OCI-LY7 (cell line): ENCODE data around the gene TNFAIP8L3. TPM values are rescaled to one million over a fixed set of nuclear protein-coding genes. Genes with fewer than 3 reads are reported as not detected.

Experiments
- BruUV-seq: library from RNA; stranded (reverse); fragments of 400-500 nt; replicated peaks from 2 replicates; lab custom pipeline; 2021; lab: Mats Ljungman, UMichigan
- CTCF ChIA-PET: fragments of 300-600 bp; sonication (Branson Sonifier 250); formaldehyde crosslinking; loops from one replicate; lab custom pipeline; 2022; ENCODE audit warnings: antibody characterized with exemption; ENCODE audit not compliant: unreplicated experiment; lab: Charles Lee
- POLR2A ChIA-PET: fragments of 300-600 bp; sonication (Branson Sonifier 250); formaldehyde crosslinking; loops from one replicate; lab custom pipeline; 2022; ENCODE audit warnings: antibody characterized with exemption; lab: Charles Lee
- DNase-seq: peaks from one replicate; pipeline ENCODE4 v3.0.0-alpha.2; 2015; ENCODE audit warnings: low spot score
- H2AFZ ChIP-seq: fragments of 200-600 bp; sonication (generic), shearing (Covaris generic); 2 replicates; pipeline ENCODE4 v1.6.1; 2014; ENCODE audit warnings: mild to moderate bottlenecking, antibody characterized with exemption, low read length, moderate library complexity
- H3K27ac ChIP-seq: fragments of 200-600 bp; sonication (generic); 2 replicates; pipeline ENCODE4 v1.5.1; 2014; ENCODE audit warnings: mixed run types, low read depth, mild to moderate bottlenecking, moderate library complexity, low read length, inconsistent platforms; ENCODE audit not compliant: poor library complexity, severe bottlenecking
- H3K36me3 ChIP-seq: fragments of 200-600 bp; sonication (generic); 2 replicates; pipeline ENCODE4 v1.6.1; 2014; ENCODE audit warnings: mild to moderate bottlenecking, antibody characterized with exemption, low read length, moderate library complexity, mixed read lengths; ENCODE audit not compliant: insufficient read depth
- H3K4me1 ChIP-seq: fragments of 200-600 bp; sonication (generic); 2 replicates; pipeline ENCODE4 v1.5.1; 2014; ENCODE audit warnings: mild to moderate bottlenecking, low read length; ENCODE audit not compliant: insufficient read depth, poor library complexity, severe bottlenecking
- H3K4me2 ChIP-seq: fragments of 200-600 bp; sonication (generic); 2 replicates; pipeline ENCODE4 v1.6.1; 2014; ENCODE audit warnings: mild to moderate bottlenecking, low read length
- H3K4me3 ChIP-seq: fragments of 200-600 bp; sonication (generic); 2 replicates; pipeline ENCODE4 v1.5.1; 2014; ENCODE audit warnings: mild to moderate bottlenecking, low read depth, low read length; ENCODE audit not compliant: poor library complexity, severe bottlenecking
- H3K79me2 ChIP-seq: fragments of 200-600 bp; sonication (generic); 2 replicates; pipeline ENCODE4 v1.6.1; 2016; ENCODE audit warnings: low read depth, mild to moderate bottlenecking, low read length, moderate library complexity, mixed read lengths; ENCODE audit not compliant: insufficient read depth
- H3K9me2 ChIP-seq: fragments of 200-600 bp; sonication (generic); 2 replicates; pipeline ENCODE4 v1.6.1; 2016; ENCODE audit warnings: mild to moderate bottlenecking, low read length, mixed read lengths; ENCODE audit not compliant: insufficient read depth
- H3K9me3 ChIP-seq: fragments of 200-600 bp; sonication (generic); 2 replicates; pipeline ENCODE4 v1.6.1; 2014; ENCODE audit warnings: mild to moderate bottlenecking, mixed run types, low read length, mixed read lengths
- H4K20me1 ChIP-seq: fragments of 200-600 bp; sonication (generic); 2 replicates; pipeline ENCODE4 v1.6.1; 2014; ENCODE audit warnings: mild to moderate bottlenecking, antibody characterized with exemption, low read length, moderate library complexity, mixed read lengths; ENCODE audit not compliant: insufficient read depth
- EZH2phosphoT487 ChIP-seq: fragments of 200-600 bp; sonication (generic); IDR thresholded peaks from 2 replicates; pipeline ENCODE4 v1.6.1; 2018; ENCODE audit warnings: low read depth, borderline replicate concordance, mild to moderate bottlenecking, mixed run types, antibody characterized with exemption, low read length, moderate library complexity, mixed read lengths
- intact Hi-C: fragments of 100-400 bp; cut with micrococcal nuclease; formaldehyde crosslinking; loops from one replicate; pipeline ENCODE4 v1.10.0; 2022; ENCODE audit not compliant: unreplicated experiment
- total RNA-seq, 2 experiments: library from RNA; depleted of rRNA in 1 of 2; stranded (reverse); fragments of >200 nt in 1 of 2; shearing (Covaris generic) in 1 of 2; gene quantifications; 2 replicates each; pipeline ENCODE4 v1.2.3, GENCODE V29; 2014 to 2022
- TF ChIP-seq, protein P1 (sequence below): fragments of 200-600 bp; sonication (generic); conservative IDR thresholded peaks from 2 replicates; pipeline ENCODE4 v1.5.1; 2014; ENCODE audit warnings: mild to moderate bottlenecking, antibody characterized with exemption, low read length, moderate library complexity, mixed read lengths

Gene TNFAIP8L3
- total RNA-seq, 2 experiments from 2014 or later: not detected

DNA sequence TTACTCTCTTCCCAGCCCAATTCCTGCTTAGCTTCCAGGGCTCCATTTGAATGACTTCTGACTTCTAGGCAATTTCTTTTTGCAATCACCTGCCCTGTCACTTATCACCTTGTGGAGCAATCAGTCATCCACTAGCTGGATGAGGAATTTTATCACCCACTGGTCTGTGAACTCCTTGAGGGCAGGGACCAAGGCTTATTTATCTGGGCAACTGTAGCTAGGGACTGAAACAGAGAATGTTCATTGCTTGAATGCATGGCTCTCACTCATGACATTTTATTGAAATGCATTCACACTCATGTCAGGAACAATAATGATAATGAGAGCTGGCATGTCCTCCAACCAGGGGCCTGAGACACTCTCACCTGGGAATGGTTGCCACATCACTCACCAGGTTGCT is 15.5 kb downstream of the TNFAIP8L3 start:
- H3K79me2 ChIP-seq: no peaks in the 10 kb centered on the region
- intact Hi-C loops: no loop called here
- no peak overlapping the region for H3K27ac ChIP-seq
- no peaks in the 10 kb centered on the region for H3K9me2 ChIP-seq
- no peaks in the 10 kb centered on the region for H4K20me1 ChIP-seq
- H3K9me3 ChIP-seq: no peaks in the 10 kb centered on the region
- CTCF ChIA-PET: no interaction called here
- no peak overlapping the region for H3K4me2 ChIP-seq
- no peaks in the 10 kb centered on the region for H3K36me3 ChIP-seq
- no peak for TF ChIP-seq EZH2phosphoT487
- TF ChIP-seq, protein P1, sequence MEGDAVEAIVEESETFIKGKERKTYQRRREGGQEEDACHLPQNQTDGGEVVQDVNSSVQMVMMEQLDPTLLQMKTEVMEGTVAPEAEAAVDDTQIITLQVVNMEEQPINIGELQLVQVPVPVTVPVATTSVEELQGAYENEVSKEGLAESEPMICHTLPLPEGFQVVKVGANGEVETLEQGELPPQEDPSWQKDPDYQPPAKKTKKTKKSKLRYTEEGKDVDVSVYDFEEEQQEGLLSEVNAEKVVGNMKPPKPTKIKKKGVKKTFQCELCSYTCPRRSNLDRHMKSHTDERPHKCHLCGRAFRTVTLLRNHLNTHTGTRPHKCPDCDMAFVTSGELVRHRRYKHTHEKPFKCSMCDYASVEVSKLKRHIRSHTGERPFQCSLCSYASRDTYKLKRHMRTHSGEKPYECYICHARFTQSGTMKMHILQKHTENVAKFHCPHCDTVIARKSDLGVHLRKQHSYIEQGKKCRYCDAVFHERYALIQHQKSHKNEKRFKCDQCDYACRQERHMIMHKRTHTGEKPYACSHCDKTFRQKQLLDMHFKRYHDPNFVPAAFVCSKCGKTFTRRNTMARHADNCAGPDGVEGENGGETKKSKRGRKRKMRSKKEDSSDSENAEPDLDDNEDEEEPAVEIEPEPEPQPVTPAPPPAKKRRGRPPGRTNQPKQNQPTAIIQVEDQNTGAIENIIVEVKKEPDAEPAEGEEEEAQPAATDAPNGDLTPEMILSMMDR: no peak
- no peak overlapping the region for H3K4me3 ChIP-seq
- DNase-seq: no peak
- H3K4me1 ChIP-seq: peaks cover 25% of the 10 kb centered on the region
- no TSS peak for BruUV-seq
- POLR2A ChIA-PET: interaction anchor here (0.6 to 1.4 kb wide), 4 partner anchors 9 to 411 kb away, joined by 3 to 5 read pairs (median 3); no protein-coding TSS in a partner anchor
- no peak overlapping the region for H2AFZ ChIP-seq

DNA sequence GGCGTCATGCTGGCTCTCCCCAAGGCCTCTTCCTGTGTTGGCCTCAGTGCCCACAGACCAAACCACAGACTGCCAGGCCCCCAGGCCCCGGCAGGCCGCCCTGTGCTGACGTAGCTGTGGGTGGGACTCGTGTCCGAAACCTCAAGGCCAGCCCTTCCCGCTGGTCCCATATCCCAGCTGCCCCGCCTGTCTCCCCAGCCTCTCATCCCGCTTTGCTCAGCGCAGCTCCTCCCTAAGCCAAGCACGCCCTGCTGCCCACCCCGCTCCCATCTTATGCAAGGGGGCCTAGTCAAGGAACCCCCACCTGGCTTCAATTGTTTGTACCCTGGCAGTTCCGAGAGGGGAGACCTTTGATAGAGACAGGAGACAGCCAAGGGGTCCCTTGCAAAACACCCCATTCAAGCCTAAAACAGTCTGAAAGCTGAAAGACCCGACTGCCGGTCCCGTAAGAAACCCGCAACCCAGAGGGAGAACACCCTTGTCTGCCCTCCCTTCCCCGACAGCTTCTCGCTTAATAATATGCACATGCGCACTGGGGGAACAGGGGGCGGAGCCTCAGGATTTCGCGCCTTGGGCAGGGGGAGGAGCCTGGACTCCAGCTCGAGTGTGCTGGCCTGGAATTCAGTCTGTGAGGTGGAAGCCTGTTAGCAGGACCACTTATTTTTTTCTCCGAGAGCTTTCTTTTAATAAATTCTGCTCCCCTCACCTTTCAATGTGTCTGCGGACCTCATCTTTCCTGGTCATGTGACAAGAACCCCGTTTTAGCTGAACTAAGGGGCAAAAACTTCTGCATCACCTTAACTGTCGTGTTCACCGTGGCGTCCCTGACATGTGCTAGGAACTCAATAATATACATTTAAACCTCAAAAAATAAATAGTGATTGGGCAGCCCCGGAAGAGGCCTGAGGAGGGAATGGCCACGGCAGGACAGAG is 17.2 kb downstream of the TNFAIP8L3 start:
- H3K36me3 ChIP-seq: no peaks in the 10 kb centered on the region
- peak overlapping the region; percentile 44; the same call in 1 of the 2 replicates for H3K4me2 ChIP-seq
- peak overlapping the region; percentile 3 for H3K4me3 ChIP-seq
- no peak overlapping the region for H3K27ac ChIP-seq
- DNase-seq: peak; percentile 78
- H3K4me1 ChIP-seq: peaks cover 25% of the 10 kb centered on the region
- no peaks in the 10 kb centered on the region for H3K79me2 ChIP-seq
- no peaks in the 10 kb centered on the region for H3K9me3 ChIP-seq
- H4K20me1 ChIP-seq: no peaks in the 10 kb centered on the region
- POLR2A ChIA-PET: interaction anchor here (0.6 to 1.1 kb wide), 3 partner anchors 9 to 1046 kb away, joined by 3 to 5 read pairs (median 3); no protein-coding TSS in a partner anchor
- no peaks in the 10 kb centered on the region for H3K9me2 ChIP-seq
- intact Hi-C loops: no loop called here
- TF ChIP-seq, protein P1: no peak
- TF ChIP-seq EZH2phosphoT487: no peak
- H2AFZ ChIP-seq: peak overlapping the region; percentile 76
- CTCF ChIA-PET: no interaction called here
- no TSS peak for BruUV-seq
